LNCAP (cell line): ENCODE measurements around the gene FCHO2.

Experiments used
- CTCF ChIP-seq: fragments of 450-650 bp; IDR thresholded peaks from 2 replicates; pipeline ENCODE4 v1.5.1; 2017; ENCODE audit warnings: mild to moderate bottlenecking

The FCHO2 gene

GRCh38 chr5:72988769-72989168, 32.9 kb downstream of the FCHO2 start:
- no peak for TF ChIP-seq CTCF

- TF ChIP-seq CTCF, result no peak
These were observed 35.6 kb downstream of the FCHO2 start for GRCh38 chr5:72991394-72991793.

GRCh38 chr5:72994578-72994977, 38.7 kb downstream of the FCHO2 start:
- no peak for TF ChIP-seq CTCF

GRCh38 chr5:72996632-72997031, 40.8 kb downstream of the FCHO2 start:
- TF ChIP-seq CTCF, result no peak

GRCh38 chr5:72999916-73000315, 44.1 kb downstream of the FCHO2 start:
- no peak for TF ChIP-seq CTCF

GRCh38 chr5:73005886-73006285, 50.0 kb downstream of the FCHO2 start:
- no peak for TF ChIP-seq CTCF

GRCh38 chr5:73007051-73007450, 51.2 kb downstream of the FCHO2 start:
- TF ChIP-seq CTCF, result no peak

GRCh38 chr5:73008831-73009230, 53.0 kb downstream of the FCHO2 start:
- TF ChIP-seq CTCF, result no peak
